HG02852 (cell line): ENCODE measurements around the gene MIB2.
"Not testable (repeated sequence)": the region's sequence is repeated elsewhere in the genome, so short reads cannot be mapped to it uniquely, and the experiment has no call there.

ENCODE experiments used
- ATAC-seq: cut with Tn5 transposase; IDR thresholded peaks from one replicate; pipeline ENCODE4 v1.9.1; 2021; ENCODE audit warnings: mild to moderate bottlenecking, moderate library complexity; ENCODE audit not compliant: unreplicated experiment

Gene MIB2

GRCh38 chr1:1646326-1646725 is 31.0 kb downstream of the MIB2 start:
- not testable (repeated sequence) for ATAC-seq

GRCh38 chr1:1647567-1648241 is 32.4 kb downstream of the MIB2 start:
- ATAC-seq: not testable (repeated sequence)

GRCh38 chr1:1648265-1648664 is 33.0 kb downstream of the MIB2 start:
- not testable (repeated sequence) for ATAC-seq

DNA sequence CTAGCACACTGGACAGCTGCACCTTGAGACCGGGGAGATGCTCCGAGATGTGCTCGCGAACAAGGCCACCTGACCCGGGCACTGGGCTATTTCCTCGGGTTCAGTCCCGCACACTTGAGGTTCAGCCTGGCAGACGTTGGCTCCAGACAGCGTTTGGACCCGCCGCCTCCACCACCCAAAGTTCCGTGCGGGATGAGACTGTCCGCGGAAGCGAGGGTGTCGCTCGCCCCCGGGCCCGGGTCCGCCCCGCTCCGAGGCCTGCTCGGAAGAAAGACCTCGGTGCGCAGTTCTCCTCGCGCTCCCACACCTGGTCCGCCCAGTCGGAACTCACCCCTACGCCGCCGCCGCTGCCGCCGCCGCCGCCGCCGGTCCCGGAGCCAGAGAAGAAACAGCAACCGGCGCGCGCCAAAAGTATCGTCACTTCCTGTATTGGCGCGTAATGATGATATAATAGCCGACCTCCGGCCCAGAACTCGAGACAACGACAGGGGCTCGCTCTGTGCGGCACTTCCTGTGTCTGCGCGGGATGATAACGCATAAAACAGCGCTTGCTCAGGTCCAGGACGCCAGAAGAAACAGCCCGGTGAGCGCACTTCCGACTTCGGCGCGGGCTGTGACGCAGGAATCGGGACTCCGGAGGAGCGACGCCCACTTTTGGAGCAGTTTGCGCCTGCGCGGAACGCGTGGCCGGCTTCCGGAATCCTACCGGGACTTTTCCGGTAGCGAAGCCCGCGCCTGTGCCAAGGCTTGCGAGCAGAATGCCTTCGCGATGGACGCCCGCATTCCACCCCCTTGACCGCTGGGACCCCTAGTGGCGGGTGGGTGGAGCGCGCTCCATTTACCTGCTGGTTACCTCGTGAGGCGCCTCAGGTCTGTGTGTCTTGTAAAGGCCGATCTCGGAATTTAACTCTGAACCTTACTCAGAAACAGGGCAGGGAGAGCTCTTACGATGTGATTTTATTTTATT is 43.6 kb downstream of the MIB2 start, which contains the start of gene CDK11B:
Gene CDK11B (minus strand): TSS at position 422 of the 967 bp plus-strand sequence. CDS start 1,519 bp downstream, outside the sequence.
- ATAC-seq: peak; percentile 90

DNA sequence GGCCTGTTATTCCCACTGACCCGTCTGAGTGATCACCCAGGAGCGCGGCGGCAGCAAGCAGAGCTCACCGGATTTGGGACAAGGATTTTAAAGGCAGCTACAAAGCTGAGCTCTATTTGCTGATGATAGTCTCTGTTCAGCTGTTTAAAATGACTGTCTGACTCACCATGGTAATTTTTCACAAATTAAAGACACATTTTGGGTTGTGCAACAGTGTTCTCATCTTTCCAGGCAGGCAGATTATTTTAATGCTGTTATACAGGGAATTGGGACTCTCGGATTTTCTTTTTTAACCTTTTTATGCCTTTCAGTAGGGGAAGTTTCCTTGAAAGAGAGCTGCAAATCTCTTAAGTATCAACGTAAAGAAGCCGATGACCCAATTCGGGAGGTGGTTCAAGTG is 47.1 kb downstream of the MIB2 start:
- ATAC-seq: not testable (repeated sequence)

GRCh38 chr1:1662830-1663560 is 47.7 kb downstream of the MIB2 start:
- ATAC-seq: not testable (repeated sequence)

- ATAC-seq: not testable (repeated sequence)
These were observed 49.0 kb downstream of the MIB2 start for GRCh38 chr1:1664318-1664717.

GRCh38 chr1:1664941-1665814 is 49.9 kb downstream of the MIB2 start:
- ATAC-seq: no peak

GRCh38 chr1:1665815-1666251 is 50.5 kb downstream of the MIB2 start:
- ATAC-seq: no peak

- no peak for ATAC-seq
These were observed 51.2 kb downstream of the MIB2 start for GRCh38 chr1:1666526-1666925.

GRCh38 chr1:1669468-1670440 is 54.5 kb downstream of the MIB2 start:
- no peak for ATAC-seq

GRCh38 chr1:1670866-1671265 is 55.6 kb downstream of the MIB2 start:
- no peak for ATAC-seq

- ATAC-seq: no peak
These were observed 56.2 kb downstream of the MIB2 start for GRCh38 chr1:1671365-1672119.

DNA sequence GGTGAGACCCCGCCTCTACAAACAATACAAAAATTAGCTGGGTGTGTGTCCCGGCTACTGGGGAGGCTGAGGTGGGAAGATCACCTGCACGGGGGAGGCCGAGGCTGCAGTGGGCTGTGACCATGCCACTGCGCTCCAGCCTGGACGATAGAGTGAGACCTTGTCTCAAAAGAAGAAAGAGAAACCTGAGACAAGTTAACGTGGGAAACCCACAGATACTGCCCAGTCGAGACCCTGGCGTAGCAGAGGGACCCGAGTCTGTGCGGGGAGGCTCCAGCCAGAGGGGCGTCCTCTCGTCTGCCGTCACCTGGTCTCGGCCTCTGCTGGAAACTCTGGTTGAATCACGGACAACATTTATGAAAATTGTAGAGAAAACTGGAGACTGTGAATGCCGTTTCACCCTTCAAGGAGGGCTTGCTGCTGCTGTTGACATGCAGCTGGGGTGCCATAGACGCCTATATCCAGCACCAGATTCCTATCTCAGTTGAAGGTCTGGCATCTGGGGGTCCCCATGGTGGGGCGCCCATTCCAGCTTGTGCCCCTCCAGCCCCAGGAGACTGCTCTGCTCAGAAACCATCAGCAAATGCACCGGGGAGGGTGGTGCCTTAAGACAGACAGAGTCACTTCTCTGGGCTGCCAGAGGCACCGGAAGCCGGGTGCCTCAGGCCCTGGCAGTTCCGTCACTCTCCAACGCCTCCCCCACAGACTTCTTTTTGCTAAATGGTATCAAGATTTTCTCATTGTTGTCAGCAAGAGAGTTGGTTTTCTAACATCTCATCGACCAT is 57.1 kb downstream of the MIB2 start:
- no peak for ATAC-seq

- not testable (repeated sequence) for ATAC-seq
These were observed 59.5 kb downstream of the MIB2 start for GRCh38 chr1:1674806-1675205.

- ATAC-seq: not testable (repeated sequence)
These were observed 59.9 kb downstream of the MIB2 start for GRCh38 chr1:1675218-1675617.

DNA sequence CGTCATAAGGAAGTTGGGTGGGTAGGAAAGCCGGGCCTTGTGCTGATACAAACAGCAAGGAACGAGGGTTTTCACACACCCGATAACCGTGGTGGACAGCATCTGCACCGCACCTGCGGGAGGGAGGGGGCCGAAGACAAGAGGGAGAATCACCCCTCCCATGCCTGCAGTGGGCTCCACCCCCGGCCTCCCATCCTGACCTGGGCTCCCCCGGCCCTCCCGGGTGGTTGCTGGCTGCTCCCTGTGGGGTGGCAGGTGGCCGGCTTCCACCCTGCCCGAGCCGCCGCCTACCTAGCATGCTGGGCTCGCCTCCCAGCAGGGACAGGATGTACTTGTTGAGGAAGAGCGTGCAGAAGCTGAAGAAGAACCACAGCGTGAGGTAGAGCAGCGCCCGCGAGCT is 60.8 kb downstream of the MIB2 start:
- ATAC-seq: not testable (repeated sequence)
